GM18867 (cell line): ENCODE results near the gene TK2.
"Not testable (repeated sequence)": the region's sequence is repeated elsewhere in the genome, so short reads cannot be mapped to it uniquely, and the experiment has no call there.

ENCODE experiments used
- ATAC-seq: cut with Tn5 transposase; IDR thresholded peaks from one replicate; pipeline ENCODE4 v1.9.1; 2021; ENCODE audit warnings: mild to moderate bottlenecking, moderate library complexity; ENCODE audit not compliant: unreplicated experiment

Gene TK2

DNA sequence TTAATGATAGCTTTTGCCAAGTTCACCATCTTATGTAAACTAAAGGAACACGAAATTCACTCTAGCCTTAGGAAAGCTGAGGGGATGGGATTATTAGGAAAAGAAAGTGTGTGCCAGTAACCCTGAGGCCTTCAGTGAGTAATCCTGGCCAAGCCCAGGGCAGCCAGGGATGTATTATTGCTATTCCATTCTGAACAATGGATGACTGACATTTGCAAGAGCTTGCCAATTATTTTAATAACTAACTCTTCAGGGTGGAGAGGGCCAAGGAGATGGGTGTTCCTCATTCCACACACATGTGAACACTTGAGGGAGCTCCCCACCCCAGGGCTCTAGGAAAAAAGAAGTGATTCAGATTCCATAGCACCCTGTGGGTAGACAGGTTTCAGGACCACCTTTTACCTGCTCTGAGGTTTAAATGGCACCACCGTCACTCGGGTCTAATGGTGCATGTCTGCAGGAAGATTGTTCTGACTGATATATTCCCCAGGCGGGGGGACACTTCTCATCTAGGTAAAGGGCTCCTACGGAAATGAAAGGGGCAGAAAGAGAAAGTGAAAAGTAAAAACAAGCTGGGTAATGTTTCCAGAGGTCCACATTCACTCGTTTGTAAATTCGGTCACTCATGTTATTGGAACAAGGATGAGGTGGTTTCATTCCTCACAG is 41.5 kb downstream of the TK2 start:
- peak; percentile 42 for ATAC-seq

DNA sequence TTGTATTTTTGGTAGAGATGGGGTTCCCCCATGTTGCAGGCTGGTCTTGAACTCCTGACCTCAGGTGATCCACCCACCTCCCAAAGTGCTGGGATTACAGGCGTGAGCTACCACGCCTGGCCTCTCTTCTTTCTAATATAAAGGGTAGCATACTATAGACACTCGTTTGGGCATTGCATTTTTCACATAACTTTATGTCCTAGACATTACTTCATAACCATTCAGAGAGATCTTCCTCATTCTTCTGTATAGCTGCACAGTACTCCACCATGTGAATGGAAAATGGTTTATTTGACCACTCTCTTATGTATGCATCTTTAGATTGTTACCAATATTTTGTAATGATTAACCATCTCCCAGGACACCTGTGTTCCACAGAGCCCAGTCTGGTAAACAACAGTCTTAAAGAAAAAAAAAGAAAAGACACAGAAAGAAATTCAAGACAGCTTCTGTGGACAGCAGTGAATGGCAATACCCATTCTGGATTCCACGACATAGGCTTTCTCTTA is 42.1 kb downstream of the TK2 start:
- no peak for ATAC-seq

DNA sequence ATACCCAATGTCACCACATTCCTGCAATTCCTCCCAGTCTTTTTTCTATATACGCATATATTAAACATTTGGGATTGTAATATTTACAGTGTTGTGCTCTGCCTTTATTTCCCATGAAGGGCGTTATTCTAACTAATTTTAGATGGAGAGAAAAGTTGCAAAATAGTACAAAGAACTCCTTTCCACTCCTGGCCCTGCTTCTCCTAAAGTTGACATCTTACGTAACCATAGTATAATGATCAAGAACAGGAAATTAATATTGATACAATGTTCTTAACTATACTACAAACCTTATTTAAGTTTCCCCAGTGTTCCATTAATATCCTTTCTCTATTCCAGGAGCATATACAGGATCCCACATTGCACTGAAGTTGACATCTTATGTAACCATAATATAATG is 46.3 kb downstream of the TK2 start:
- no peak for ATAC-seq

DNA sequence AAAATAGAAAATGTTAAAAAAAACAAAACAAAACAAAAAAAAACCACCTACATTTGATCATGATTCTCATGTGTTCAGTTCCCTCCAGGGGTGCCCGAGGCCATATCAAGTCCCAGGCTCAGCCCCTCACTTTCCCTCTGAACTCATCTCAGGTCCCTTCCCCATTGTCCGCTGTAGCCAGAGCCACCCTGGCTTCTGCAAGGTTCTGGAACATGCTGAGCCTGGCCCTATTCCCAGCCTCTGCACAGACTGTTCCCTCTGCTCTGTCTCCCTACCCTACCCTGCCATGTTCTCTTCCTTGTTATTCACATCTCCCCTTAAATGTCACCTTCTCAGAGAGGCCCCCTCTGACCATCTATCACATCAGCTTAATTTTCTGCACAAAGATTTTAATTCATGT is 46.9 kb downstream of the TK2 start:
- ATAC-seq, result no peak

DNA sequence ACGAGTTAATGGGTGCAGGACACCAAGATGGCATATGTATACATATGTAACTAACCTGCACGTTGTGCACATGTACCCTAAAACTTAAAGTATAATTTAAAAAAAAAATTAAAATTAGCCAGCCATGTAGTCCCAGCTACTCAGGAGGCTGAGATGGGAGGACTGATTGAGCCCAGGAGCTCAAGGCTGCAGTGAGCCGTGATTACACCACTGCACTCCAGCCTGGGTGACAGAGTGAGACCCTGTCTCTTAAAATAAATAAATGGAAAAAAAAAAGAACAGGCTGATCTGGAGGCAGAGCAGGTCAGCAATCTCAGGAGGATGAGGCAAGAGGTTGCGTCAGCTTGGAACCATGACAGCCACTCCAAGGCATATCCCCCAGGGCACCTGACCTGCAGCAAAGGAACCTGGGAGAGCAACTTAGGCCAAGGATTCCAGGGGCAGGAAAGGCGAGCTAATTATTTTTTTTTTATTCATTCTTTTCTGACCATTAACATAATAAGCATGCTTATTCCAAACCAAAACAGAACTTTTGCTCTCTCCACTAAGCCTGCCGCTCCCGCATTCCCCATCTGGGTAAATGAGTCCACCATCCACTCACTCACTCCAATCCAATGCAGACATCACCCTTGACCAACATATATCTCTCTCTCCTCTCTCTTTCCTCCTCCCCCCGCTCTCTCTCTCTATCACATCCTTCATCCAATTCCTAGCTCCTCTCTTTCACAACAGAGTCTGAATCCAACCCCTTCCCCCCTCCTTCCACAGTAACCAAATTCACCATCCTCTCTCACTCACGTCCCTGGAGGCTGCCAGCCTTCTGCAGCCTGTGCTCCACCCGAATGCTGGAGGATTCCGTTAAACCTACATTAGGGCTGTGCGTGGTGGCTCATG is 47.7 kb downstream of the TK2 start:
- ATAC-seq, result no peak

DNA sequence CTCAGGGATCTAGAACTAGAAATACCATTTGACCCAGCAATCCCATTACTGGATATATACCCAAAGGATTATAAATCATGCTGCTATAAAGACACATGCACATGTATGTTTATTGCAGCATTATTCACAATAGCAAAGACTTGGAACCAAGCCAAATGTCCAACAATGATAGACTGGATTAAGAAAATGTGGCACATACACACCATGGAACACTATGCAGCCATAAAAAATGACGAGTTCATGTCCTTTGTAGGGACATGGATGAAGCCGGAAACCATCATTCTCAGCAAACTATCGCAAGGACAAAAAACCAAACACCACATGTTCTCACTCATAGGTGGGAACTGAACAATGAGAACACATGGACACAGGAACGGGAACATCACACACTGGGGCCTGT is 48.4 kb downstream of the TK2 start:
- ATAC-seq, result not testable (repeated sequence)

DNA sequence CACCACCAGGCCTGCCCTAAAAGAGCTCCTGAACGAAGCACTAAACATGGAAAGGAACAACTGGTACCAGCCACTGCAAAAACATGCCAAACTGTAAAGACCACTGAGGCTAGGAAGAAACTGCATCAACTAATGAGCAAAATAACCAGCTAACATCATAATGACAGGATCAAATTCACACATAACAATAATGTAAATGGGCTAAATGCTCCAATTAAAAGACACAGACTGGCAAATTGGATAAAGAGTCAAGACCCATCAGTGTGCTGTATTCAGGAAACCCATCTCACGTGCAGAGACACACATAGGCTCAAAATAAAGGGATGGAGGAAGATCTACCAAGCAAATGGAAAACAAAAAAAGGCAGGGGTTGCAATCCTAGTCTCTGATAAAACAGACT is 52.0 kb downstream of the TK2 start:
- not testable (repeated sequence) for ATAC-seq

DNA sequence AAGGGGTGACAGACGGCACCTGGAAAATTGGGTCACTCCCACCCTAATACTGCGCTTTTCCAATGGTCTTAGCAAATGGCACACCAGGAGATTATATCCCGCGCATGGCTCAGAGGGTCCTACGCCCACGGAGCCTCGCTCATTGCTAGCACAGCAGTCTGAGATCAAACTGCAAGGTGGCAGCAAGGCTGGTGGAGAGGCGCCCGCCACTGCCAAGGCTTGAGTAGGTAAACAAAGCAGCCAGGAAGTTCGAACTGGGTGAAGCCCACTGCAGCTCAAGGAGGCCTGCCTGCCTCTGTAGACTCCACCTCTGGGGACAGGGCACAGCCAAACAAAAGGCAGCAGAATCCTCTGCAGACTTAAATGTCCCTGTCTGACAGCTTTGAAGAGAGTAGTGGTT is 53.7 kb downstream of the TK2 start:
- not testable (repeated sequence) for ATAC-seq

DNA sequence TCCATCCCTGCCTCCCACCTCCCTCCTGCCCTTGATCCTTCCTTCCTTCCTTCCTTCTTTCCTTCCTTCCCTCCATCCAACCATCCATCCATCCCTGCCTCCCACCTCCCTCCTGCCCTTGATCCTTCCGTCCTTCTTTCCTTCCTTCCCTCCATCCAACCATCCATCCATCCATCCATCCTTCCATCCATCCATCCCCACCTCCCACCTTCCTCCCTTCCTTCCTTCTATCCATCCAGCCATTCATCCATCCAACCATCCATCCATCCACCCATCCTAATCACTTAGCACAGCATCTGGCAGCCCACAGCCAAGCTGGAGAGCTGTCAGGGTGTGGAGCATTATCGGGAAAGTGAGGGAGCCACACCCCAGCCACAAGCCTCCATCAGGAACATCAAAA is 54.5 kb downstream of the TK2 start:
- no peak for ATAC-seq

DNA sequence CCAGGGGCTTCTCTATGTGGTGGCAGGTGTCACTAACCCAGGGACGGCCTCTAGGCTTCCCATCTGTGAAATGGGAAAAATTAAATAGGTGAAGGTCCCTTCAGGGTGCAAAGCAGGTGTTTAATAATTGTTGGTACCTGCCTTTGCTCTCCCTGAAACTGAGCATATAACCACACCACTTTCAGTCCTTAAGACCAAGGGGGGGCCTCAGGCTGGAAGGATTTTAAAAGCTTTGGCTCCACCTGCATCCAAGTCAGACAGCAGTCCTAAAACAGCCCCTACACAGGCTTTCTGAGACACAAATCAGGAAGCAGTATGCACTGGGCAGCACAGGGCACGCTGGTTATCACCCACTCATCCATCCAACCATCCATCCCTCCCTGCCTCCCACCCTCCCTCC is 55.0 kb downstream of the TK2 start:
- ATAC-seq, result no peak

DNA sequence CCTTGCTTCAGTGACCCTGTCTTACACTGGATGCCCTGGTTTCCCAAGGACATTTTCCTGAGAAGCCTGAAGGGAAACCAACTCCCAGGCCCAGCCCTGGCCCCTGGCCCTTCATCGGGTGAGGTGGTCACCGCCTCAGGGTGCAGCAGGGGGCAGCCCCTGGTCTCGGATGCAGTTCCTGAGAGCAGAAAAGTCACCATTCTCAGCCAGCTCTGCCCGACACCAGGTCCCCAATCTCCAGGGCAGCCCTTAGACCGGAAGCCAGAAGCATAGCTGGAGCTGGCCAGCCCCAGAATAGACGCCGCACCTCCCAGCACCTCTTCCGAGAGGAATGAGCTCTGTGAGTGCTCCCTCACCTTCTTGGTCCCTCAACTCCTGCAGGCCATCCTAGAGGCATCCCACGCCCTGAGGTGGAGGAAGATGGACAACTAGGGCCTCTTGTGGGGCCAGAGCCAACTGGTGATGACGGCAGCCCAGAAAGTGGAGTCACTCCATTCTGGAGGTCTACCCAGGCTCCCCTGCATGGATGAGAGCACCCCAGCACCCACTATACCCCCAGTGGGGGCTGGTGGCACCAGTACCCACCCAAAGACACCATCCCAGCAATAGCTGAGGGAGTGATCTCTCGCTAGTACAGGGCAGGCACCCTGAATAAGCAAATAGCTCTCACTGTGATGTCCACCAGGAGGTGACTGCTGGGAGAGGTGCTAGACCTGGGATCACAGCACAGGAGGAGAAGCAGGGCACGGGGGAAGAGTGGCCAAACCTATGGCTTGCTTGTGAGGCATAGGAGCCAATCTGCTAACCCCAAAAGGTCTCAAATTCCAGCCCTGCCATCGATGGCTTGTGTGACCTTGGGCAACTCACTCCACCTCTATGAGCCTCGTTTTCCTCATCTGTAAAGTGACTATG is 56.2 kb downstream of the TK2 start:
- no peak for ATAC-seq

DNA sequence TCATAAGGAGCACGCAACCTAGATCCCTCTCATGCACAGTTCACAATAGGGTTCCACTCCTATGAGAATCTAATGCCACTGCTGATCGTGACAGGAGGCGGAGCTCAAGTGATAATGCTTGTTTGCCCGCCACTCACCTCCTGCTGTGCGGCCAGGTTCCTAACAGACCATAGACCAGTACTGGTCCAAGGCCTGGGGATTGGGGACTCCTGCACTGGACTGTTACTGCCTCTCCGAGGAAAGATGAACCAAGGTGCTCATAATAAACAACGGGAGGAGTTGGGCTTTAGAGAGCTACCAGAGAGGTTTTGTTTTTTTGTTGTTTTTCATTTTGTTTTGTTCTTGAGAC is 58.2 kb downstream of the TK2 start:
- ATAC-seq, result no peak

DNA sequence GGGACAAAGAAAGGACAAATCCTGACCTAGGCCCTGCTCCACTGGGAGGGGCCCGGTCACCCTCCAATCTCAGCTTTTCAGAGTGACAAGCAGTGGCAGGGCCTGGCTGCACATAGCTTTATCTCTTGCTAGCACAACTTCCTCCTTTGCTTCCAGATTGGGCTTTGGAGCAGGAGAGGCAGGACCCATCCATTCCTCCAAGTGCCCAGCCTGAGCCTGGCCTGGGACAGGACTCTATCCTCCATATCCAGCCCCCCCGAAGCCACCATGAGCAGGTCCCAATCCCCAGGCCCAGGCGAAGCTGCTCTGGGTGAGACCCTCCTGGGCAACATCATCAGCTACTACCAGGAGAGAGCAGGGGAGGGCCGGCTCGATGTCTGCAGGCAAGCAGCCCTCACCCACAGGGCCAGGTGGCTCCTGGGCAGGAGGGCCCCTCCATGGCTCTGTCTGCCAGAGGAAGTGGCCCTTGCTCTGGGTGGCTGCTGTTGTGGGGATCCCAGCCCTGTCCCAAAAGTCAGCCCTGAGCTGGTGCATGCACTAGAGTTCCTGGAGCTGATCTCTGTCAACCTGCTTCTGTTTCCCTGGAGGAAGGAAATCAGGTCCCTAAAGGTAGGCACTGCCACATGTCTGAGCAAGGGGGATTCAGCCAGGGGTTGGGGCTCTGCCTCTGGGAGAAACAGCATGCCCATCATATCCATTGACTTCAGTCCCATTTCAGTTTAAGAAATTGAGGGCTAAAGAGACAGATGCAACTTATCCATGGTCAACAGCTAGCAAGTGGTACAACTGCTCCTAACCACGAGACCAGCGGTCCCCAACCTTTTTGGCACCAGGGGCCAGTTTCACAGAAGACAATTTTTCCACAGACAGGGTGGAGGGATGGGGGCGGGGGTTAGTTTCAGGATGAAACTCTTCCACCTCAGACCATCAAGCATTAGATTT is 58.9 kb downstream of the TK2 start:
- ATAC-seq, result no peak

DNA sequence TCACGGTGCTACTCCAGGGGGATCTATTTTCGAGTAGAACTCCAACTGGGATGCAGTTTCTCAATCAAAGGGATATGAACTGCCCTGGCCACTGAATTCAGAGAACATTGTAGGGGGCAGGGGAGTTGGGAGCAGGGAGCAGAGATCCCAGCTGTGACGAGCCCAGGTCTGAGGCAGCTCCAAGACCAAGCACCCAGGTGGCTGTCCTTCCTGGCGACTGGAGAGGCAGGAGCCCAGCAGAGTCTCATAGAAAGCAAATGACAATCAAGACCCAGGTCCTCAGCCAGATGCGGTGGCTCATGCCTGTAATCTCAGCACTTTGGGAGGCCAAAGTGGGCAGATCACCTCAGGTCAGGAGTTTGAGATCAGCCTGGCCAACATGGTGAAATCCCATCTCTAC is 60.1 kb downstream of the TK2 start:
- no peak for ATAC-seq

DNA sequence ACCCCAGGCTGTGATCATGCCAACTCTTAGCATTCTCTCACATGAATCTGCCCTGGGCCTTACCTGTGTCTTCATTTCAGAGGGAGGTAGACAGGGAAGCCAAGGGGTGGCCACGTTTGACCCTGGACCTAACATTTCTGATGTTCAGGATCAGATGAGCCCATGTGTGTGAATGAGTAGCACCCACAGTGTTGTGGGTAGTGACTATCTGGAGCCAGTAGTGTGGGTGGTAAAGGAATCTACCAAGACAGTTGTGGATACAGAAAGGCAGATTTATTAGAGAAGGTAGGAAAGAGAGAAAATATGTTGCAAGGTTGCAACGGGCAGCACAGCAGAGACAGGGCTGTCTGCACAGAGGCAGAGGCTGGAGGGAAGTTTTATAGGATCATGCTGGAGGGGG is 60.5 kb downstream of the TK2 start:
- no peak for ATAC-seq

DNA sequence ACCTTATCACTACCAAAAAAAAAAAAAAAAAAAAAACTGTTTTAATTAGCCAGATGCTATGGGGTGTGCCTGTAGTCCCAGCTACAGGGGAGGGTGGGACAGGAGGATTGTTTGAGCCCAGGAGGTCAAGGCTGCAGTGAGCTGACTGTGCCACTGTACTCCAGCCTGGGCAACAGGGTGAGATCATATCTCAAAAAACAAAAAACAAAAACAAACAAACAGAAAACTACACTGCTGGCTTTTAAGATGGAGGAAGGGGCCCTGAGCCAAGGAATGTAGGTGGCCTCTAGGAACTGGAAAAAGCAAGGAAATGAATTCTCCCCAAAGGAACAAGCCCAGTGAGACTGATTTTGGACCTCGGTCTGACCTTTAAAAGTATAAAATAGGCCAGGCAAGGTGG is 61.4 kb downstream of the TK2 start:
- no peak for ATAC-seq

DNA sequence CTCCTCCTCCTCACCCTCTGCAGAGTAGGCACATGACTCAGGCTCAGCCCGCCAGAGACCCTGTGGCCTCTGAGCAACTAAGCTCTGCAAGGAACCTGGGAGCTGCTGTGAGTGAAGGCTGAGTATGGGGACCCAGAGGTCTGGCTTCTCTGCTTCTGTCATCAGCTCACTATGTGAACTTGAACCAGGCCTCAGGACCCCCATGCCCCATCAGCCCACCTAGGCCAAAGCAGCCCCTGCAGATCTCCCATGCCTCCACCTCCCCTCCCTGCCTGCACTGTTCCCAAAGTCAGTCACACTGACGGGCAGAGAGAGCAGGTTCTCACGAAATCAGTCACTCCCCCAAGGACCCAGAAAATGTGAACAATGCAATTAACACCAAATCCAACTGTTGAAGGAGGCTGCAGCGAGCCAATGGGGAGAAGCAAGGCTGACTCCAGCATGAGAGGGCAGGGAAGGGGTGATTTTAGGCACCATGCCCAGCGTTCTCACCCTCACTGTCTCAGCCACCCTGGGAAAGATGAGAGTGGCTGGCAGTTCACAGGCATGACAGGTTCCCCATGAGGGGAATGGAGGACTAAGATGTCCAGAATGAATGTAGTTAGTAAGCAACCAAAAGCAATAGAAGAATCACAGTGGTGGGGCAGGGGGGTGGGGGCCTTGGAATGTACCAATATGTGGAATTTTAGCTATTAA is 62.2 kb downstream of the TK2 start:
- ATAC-seq, result no peak

DNA sequence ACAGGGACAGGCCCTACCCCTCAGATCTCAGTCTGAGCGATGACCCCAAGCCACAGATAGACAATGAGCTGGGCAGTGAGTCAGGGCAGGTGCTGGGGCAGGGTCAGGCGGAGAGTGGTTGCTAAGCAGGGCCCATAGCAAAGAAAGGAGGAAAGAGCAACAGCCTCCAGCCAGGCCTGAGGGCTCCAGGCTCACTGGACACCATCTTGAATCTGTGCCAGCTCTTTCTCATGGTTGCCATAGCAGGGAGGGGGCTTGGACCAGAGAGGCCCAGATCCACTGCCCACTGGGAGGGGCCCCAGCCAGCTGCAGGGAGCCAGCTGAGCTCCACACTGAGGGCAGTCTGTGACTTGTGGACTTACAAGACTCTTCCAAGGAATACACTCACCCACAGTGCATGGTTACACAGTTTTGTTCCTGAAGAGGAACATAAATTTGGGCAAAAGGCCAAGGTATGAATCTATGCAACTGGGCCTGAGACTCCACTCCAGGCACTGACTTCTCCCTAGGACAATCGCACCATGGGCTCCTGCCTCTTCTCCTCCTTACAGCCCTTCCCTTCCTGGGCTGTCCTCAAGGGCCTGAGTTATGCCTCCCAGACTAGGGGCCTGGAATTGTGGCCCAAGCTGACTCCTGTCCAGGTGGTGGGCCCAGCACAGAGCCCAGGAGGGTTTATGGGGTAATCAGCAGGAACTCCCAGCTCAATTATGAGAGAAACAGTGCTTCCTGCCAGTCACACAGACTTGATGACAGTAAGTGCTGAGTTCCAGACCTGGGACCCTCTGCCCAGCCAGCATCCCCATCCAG is 62.9 kb downstream of the TK2 start:
- no peak for ATAC-seq
